IPS-20b (cell line): ENCODE results near the gene GCA.
A peak's percentile ranks its signal among the peaks of the same experiment; 100 is the strongest.

Experiments used
- H3K27ac ChIP-seq: one replicate; pipeline ENCODE4 v1.5.1; 2013; ENCODE audit warnings: low read length
- H3K27me3 ChIP-seq: 2 replicates; pipeline ENCODE4 v1.6.1; 2013; ENCODE audit warnings: mild to moderate bottlenecking, low read length, inconsistent platforms; ENCODE audit not compliant: insufficient read depth
- H3K36me3 ChIP-seq: 2 replicates; pipeline ENCODE4 v1.6.1; 2013; ENCODE audit warnings: low read depth, mild to moderate bottlenecking, inconsistent platforms, low read length, moderate library complexity; ENCODE audit not compliant: insufficient read depth
- H3K4me1 ChIP-seq: 2 replicates; pipeline ENCODE4 v1.6.1; 2013; ENCODE audit warnings: mild to moderate bottlenecking, control low read depth, inconsistent platforms, low read length, moderate library complexity; ENCODE audit not compliant: insufficient read depth
- H3K4me3 ChIP-seq: 2 replicates; pipeline ENCODE4 v1.5.1; 2013; ENCODE audit warnings: mild to moderate bottlenecking, low read length, inconsistent platforms
- H3K9ac ChIP-seq: 2 replicates; pipeline ENCODE4 v1.6.1; 2013; ENCODE audit warnings: low read depth, mild to moderate bottlenecking, inconsistent platforms, low read length, moderate library complexity
- H3K9me3 ChIP-seq: 2 replicates; pipeline ENCODE4 v1.6.1; 2013; ENCODE audit warnings: mild to moderate bottlenecking, low read depth, low read length, inconsistent platforms; ENCODE audit not compliant: insufficient read depth

Gene GCA

DNA sequence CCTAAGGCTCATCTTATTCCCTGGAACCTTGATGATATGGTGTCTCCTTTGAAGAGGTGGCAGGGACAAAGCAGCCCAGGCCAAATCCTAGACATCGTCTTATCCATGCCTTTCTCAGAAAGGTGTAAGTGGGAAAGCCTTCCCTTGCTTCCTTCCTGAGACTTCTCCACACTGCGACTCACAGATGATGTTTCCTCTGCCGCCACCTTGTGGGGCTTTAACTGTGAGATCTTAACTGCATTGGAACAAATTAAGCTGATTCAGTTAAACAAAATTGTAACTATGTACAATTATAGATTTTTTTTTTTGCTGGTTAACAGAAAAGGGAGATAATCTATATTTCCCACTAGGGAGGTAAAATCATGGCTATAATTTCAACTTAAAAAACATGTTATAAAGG is 10.0 kb upstream of the GCA start:
- H3K27ac ChIP-seq, result no peak overlapping the region
- no peak overlapping the region for H3K9ac ChIP-seq
- no peaks in the 10 kb centered on the region for H3K4me1 ChIP-seq
- H3K9me3 ChIP-seq, result no peaks in the 10 kb centered on the region
- no peaks in the 10 kb centered on the region for H3K27me3 ChIP-seq
- no peaks in the 10 kb centered on the region for H3K36me3 ChIP-seq
- H3K4me3 ChIP-seq, result no peak overlapping the region

DNA sequence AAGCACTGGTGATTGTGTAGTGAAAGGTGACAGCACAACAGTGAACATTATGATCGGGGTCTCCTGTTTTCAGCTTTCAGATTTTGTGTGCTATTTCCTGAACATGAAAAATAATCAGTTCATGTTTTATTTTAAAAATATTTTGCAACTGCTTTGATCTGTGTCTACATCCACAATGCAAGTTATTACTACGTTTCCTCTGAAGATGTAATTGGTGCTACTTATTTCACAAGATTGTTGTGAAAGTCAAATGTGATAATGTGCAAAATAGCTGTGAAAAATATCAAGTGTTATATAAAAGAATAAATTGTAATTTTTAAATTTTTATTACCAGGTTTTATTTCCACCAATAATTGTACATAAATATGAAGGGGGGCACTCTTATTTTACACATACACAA is 6.1 kb upstream of the GCA start:
- H3K4me1 ChIP-seq, result no peaks in the 10 kb centered on the region
- no peaks in the 10 kb centered on the region for H3K36me3 ChIP-seq
- no peak overlapping the region for H3K9ac ChIP-seq
- H3K27me3 ChIP-seq, result peaks cover 16% of the 10 kb centered on the region
- no peak overlapping the region for H3K4me3 ChIP-seq
- H3K27ac ChIP-seq, result no peak overlapping the region
- H3K9me3 ChIP-seq, result no peaks in the 10 kb centered on the region

DNA sequence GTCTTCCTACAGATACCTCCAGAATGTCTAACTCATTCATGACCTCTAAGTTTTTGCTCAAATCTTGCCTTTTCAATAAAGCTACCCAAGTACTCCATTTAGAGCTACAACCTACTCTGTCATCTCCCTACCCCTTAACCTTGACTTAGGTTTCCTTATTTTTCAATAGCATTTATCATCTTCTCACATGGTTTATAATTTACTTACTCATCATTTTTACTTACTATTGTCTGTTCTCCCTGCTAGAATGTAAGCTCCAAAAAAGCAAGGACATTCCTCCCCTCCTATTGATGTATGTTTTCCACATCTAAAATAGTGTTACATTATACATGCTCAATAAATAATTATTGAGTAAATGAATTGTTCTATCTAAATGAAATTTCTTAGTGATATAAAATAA is 3.1 kb upstream of the GCA start:
- Histone ChIP-seq H3K27ac (no peak overlapping the region), H3K36me3 (no peaks in the 10 kb centered on the region), H3K9me3 (no peaks in the 10 kb centered on the region), H3K9ac (no peak overlapping the region), H3K4me3 (no peak overlapping the region), H3K27me3 (peaks cover 22% of the 10 kb centered on the region), H3K4me1 (no peaks in the 10 kb centered on the region; the same call in 1 of the 2 replicates)

DNA sequence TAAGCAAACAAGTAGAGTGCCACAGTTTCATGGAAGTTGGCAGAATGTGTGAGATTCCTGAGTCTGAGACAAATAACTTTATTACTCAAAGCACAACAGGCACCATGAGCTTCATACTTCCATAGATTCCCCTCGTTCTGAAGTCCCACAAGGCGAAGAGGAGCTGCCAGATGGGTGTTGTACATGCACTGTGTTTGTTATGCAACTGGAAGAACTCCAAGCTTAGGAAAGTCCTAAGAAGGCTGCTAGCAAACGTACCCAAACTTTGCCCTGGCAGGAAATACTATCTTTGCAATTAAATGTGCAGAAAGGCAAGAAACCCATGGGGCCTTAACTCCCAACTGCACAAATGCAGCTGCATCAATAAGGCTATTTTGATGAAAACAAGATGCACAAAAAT is 1.6 kb upstream of the GCA start:
- H3K27ac ChIP-seq, result no peak overlapping the region
- no peaks in the 10 kb centered on the region for H3K9me3 ChIP-seq
- H3K27me3 ChIP-seq, result peaks cover 22% of the 10 kb centered on the region
- no peaks in the 10 kb centered on the region for H3K36me3 ChIP-seq
- H3K4me1 ChIP-seq, result no peaks in the 10 kb centered on the region; the same call in 1 of the 2 replicates
- no peak overlapping the region for H3K9ac ChIP-seq
- H3K4me3 ChIP-seq, result no peak overlapping the region

DNA sequence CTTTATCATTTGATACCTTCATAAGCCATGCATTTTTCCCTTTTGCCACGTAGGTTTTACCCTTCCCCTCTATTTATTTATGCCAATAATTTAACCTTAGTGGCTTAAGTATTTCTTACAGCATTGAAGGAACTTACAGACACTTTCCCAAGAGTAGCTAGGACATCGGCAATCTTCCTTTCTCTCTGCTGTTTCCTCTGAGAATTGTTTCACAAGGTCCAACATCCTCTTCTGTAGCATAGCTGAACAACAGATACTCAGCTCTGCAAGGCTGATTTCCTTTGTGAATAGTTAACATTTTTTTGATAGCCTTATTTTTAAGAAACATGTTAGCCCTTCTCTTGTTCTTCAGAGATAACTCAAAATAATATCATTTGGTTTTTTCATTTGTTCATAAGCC is 1.1 kb upstream of the GCA start:
- H3K27ac ChIP-seq, result no peak overlapping the region
- H3K36me3 ChIP-seq, result peaks cover under 1% of the 10 kb centered on the region; the same call in 1 of the 2 replicates
- H3K27me3 ChIP-seq, result peaks cover 22% of the 10 kb centered on the region
- H3K9me3 ChIP-seq, result no peaks in the 10 kb centered on the region
- no peak overlapping the region for H3K9ac ChIP-seq
- H3K4me1 ChIP-seq, result no peaks in the 10 kb centered on the region; the same call in 1 of the 2 replicates
- H3K4me3 ChIP-seq, result no peak overlapping the region

DNA sequence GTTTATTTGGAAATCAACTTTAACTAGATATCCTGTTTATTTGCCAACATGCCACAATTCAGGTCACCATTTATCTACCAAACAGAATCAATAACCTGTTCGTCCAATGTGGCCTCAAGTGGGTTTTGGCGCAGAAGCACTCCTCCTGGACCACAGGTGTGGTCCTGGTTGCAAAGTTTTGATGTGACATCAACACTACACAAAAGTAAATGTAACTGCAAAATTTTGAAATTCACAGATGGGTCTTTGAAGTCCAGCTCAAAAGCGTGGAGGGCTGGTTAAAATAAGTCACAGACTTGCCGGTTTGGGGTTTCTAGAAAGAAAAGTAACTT is 474 bp upstream of the GCA start:
- Histone ChIP-seq H3K27me3 (peaks cover 22% of the 10 kb centered on the region), H3K36me3 (peaks cover 4% of the 10 kb centered on the region; the same call in 1 of the 2 replicates), H3K4me1 (no peaks in the 10 kb centered on the region; the same call in 1 of the 2 replicates), H3K4me3 (peak overlapping the region; percentile 99), H3K27ac (no peak overlapping the region), H3K9me3 (no peaks in the 10 kb centered on the region), H3K9ac (peak overlapping the region; percentile 60; the same call in 1 of the 2 replicates)

DNA sequence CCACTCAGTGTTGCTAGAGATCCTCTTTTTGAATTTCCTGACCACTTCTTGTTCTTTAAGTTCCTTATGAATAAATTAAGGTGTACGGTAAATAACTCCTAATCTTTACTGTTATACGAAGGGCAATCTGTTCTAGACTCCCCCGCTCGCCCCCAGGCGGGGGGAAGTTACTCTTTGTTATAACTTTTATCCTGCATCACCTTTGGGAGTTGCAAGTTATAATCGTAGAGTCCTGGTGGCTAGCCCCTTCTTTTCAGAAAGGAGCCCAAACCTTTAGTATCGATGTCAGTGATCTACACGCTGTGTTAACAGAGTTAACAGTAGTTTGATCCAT is 652 bp downstream of the GCA start:
- Histone ChIP-seq H3K9me3 (no peaks in the 10 kb centered on the region), H3K27ac (peak overlapping the region; percentile 14), H3K27me3 (peaks cover 22% of the 10 kb centered on the region), H3K4me3 (peak overlapping the region; percentile 99), H3K9ac (peak overlapping the region; percentile 91), H3K36me3 (peaks cover 4% of the 10 kb centered on the region; the same call in 1 of the 2 replicates), H3K4me1 (no peaks in the 10 kb centered on the region; the same call in 1 of the 2 replicates)

DNA sequence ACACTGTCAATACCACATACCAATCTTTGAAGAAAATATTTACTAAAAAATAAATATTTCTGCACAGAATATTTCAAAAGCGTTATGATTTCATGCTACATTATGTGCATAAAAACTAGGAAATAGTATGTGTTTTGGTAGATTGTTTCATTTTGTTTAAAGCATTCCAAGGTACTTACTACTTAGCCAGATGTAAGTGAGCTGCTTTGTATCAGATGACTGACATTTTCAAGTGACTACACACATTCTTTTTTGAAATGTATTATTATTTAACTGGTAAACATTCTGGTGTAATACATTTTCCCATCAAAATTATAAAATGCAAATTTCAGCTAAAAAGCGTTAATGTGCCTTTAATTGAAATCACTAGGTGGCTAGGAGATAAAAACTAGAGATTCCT is 21.5 kb downstream of the GCA start:
- no peak overlapping the region for H3K27ac ChIP-seq
- H3K4me3 ChIP-seq, result no peak overlapping the region
- no peaks in the 10 kb centered on the region for H3K4me1 ChIP-seq
- no peaks in the 10 kb centered on the region; the same call in 1 of the 2 replicates for H3K36me3 ChIP-seq
- no peaks in the 10 kb centered on the region for H3K27me3 ChIP-seq
- H3K9me3 ChIP-seq, result no peaks in the 10 kb centered on the region
- no peak overlapping the region for H3K9ac ChIP-seq

DNA sequence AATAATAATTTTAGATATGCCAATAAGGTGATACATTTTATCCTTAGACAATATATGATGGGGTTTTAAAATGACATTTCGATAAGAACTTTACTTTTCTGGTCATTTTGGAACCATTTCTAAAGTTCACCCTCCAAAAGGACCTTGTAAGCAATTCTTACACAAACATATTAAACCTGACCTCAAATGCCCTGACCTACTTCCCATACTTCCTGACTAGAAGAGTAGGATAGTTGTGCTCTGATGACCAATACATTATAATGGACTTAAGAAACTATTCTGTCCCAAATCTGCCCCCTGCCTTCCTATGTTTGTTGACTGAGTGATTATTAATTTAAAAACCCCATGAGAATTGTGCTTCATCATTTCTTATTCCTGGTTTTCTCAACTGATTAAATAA is 24.6 kb downstream of the GCA start:
- Histone ChIP-seq H3K4me1 (no peaks in the 10 kb centered on the region), H3K9me3 (no peaks in the 10 kb centered on the region), H3K27ac (no peak overlapping the region), H3K9ac (no peak overlapping the region), H3K36me3 (no peaks in the 10 kb centered on the region), H3K4me3 (no peak overlapping the region), H3K27me3 (no peaks in the 10 kb centered on the region)

DNA sequence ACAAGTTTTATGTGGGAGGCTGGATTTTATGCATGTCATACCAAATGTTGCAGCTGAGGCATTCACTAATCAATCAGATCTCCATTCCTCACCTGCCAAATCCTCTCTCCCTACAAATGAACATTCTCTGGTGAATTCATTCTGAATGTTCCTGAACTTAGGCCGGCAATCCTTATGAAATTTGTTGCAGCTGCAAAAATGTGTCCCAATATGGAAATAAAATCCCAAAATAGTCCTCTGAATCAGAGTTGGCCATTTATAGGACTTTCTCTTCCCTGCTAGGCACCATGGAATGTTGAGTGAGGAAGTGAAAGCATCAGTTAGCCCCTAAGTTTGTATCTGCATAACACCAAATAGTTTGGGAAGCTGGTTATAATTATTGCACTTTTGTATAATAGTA is 25.6 kb downstream of the GCA start:
- no peak overlapping the region for H3K9ac ChIP-seq
- no peaks in the 10 kb centered on the region for H3K9me3 ChIP-seq
- no peaks in the 10 kb centered on the region for H3K27me3 ChIP-seq
- H3K4me3 ChIP-seq, result no peak overlapping the region
- H3K36me3 ChIP-seq, result no peaks in the 10 kb centered on the region
- no peak overlapping the region for H3K27ac ChIP-seq
- no peaks in the 10 kb centered on the region for H3K4me1 ChIP-seq

DNA sequence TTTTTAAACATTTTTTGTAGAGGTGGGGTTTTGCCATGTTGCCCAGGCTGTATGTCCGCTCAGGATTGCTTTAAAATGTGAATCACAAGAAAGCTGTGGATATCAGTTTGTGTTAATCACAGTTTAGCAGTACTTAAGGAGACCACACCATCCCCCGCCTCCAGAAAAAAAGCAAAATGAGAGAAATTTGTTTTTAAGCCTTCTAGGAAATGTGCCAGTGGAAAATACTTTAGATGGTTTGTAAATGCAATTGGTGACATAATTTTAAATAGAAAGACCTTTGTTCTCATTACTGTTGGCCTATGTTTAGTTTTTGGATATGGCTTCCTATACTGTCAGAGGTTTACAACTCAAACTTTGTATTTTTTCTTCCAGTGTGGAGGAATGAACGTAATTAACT is 27.0 kb downstream of the GCA start:
- Histone ChIP-seq H3K9me3 (no peaks in the 10 kb centered on the region), H3K4me1 (no peaks in the 10 kb centered on the region), H3K9ac (no peak overlapping the region), H3K27me3 (no peaks in the 10 kb centered on the region), H3K36me3 (no peaks in the 10 kb centered on the region), H3K4me3 (no peak overlapping the region), H3K27ac (no peak overlapping the region)

DNA sequence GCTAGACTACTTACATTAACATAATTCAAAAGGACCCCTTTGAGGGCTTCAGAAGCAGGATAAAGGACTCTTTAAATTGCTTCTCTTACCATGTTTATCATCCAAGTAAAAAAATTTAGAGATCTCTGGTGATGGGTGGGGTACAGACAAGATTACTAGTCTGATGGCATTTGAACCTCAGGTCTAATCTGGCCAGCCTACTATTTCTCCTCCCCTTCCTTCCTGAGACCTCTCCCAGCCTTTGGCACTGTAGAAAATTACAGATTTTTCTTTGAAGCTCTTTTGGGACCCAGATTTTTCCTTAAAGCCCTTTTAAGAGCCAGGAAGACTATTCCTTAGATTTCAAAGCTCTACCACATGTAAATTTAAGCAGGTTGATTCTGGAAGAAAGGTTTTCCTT is 28.9 kb downstream of the GCA start:
- no peak overlapping the region for H3K9ac ChIP-seq
- H3K4me1 ChIP-seq, result no peaks in the 10 kb centered on the region
- no peak overlapping the region for H3K27ac ChIP-seq
- H3K36me3 ChIP-seq, result no peaks in the 10 kb centered on the region
- no peak overlapping the region for H3K4me3 ChIP-seq
- no peaks in the 10 kb centered on the region for H3K27me3 ChIP-seq
- H3K9me3 ChIP-seq, result no peaks in the 10 kb centered on the region
